GM19240 (cell line): ENCODE measurements around the gene PRDX6.
"Not testable (repeated sequence)": the region's sequence is repeated elsewhere in the genome, so short reads cannot be mapped to it uniquely, and the experiment has no call there.

Source experiments
- DNase-seq: peaks from one replicate; pipeline ENCODE4 v3.0.0; 2011; ENCODE audit warnings: low spot score; ENCODE audit not compliant: insufficient read length

The PRDX6 gene, protein sequence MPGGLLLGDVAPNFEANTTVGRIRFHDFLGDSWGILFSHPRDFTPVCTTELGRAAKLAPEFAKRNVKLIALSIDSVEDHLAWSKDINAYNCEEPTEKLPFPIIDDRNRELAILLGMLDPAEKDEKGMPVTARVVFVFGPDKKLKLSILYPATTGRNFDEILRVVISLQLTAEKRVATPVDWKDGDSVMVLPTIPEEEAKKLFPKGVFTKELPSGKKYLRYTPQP

DNA sequence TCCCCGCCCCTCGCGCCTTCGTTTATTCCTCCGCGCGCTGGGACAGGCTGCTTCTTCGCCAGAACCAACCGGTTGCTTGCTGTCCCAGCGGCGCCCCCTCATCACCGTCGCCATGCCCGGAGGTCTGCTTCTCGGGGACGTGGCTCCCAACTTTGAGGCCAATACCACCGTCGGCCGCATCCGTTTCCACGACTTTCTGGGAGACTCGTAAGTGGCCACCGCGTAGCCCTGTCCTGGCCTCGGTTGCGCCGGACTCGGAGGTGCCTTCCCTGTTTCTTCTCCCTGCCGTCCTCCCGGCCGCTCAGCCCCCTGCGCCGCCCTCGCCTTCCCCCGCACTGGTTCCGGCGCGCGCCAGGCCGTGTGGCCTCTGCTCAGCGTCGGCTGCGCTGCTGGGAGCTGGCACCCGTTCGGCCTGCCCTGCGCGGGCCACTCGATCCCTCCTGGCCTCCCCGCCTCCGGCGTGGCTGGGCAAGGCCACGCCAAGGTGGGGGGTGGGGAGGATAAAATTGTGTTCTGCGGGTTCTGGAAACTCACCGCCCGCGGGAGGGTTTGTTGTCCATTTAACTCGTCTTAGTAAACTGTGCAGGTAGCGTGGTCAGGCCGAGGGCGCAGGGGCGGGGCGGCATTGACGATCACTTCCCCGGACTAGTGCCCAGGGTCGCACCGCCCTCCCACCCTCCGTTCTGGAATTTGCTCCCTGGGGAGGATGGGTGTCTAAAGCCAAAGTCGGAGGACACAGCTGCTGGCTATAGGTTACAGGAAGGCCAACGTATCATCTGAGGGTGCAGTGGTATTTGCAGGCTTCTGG is at the start of gene PRDX6:
PRDX6 (plus strand) TSS at position 50 of the 808 bp plus-strand sequence; CDS start at position 113, 63 bp downstream.
- DNase-seq: no peak

DNA sequence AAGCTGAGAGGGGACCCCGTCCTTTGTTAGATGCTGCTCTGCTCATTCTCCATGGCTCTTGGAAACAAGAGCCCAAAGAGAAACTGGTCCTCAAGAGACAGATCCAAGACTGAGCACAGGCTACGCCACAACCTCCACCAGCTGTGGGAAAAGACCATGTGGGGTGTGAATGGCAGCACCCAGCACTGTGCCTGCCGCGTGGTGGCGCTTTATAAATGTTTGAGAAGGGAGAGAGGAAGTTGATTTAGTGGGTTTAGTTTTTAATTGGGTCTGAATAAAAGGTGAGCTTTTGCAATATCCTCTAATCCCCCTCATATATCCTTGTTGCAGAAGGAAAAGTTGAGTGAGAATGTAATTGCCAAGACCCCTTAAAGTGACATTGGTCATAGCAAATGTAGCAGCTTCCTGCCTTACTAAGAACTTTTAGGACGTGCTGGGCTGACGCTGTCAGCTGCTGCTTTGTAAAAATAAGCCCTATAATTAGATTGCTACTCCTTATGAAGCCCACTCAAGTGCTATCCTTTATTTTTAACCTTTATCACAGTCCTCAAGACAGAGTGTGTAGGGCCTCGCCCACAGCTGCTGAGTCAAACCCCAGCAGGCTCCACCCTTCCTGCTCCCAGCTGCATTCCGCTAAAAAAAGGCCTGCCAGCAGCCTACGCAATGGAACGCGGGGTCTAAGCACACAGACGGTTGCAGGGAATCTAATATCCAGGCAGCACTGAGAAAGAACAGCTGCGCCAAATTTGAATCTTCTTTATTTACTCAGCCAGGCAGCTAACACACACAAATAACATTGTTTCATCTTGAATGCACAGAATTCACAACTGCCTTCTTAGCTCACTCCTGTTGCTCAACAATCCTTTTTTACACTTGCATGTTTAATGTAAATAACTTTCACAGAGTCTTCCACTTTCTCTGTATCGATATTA is 47.4 kb upstream of the PRDX6 start:
- DNase-seq: no peak

DNA sequence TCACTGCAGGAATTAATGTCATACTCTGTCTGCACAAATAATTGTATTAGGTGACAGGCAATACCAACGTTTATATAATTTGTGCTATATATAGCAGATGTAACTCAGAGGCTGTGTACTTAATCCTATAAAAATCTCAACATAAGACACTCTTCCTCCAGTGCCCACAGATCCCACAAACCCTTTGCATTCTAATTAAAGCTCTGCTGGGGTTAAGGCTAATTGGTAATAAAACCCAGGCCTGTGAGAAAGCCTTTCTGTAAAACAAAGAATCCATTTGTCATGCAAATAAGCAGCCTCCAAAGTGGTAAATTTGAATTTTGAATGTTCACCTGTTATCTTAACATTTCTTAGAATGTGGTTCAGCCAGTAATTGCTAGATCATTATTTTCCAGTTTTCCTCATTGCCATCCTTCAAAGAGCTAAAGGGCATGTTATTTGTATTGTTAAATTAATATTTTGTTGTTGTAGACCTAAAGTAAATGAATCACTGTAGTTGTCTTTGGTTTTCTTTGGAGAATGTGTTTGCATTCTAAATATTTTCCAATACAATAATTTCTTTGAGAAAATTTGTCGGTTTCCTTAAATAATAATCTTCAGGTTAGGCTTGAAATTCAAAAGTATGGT is 46.3 kb upstream of the PRDX6 start:
- no peak for DNase-seq

- no peak for DNase-seq
These were observed 45.7 kb upstream of the PRDX6 start for GRCh38 chr1:173431304-173432045.

DNA sequence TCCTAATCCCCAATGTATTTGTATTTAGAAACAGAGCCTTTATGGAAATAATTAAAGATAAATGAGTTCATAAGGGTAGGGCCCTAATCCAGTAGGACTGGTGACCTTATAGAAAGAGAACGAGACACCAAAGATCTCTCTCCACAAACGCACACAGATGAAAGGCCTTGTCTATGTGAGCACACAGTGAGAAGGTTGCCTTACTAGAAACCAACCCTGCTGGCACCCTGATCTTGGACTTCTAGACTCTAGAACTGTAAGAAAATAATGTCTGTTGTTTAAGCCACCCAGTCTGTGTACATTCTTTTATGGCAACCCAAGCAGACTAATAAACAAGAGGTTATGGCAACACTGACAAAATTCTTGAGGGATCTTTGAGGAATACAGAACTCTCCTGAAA is 44.8 kb upstream of the PRDX6 start:
- no peak for DNase-seq

- DNase-seq: no peak
These were observed 43.3 kb upstream of the PRDX6 start for GRCh38 chr1:173433751-173434326.

- no peak for DNase-seq
These were observed 40.2 kb upstream of the PRDX6 start for GRCh38 chr1:173436841-173437428.

DNA sequence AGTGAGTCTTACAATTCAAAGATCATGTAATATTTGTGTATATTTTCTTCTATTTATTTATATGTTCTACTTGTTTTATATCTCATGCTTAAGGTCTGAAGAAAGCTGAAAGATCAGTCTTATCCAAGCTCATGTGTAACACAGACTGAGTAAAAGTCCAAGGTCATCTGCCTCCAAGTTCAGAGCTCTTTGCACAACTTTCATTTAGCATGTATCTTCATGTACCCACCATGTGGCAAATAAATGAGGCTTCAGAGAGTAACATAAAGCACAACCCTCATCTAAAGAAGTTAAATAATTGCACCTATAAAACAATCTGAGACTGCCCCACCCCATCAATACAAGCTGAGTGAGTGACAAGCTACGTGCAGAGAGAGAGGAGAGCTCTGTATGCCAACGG is 38.5 kb upstream of the PRDX6 start:
- DNase-seq: no peak

GRCh38 chr1:173440430-173440829 is 36.7 kb upstream of the PRDX6 start:
- DNase-seq: no peak

DNA sequence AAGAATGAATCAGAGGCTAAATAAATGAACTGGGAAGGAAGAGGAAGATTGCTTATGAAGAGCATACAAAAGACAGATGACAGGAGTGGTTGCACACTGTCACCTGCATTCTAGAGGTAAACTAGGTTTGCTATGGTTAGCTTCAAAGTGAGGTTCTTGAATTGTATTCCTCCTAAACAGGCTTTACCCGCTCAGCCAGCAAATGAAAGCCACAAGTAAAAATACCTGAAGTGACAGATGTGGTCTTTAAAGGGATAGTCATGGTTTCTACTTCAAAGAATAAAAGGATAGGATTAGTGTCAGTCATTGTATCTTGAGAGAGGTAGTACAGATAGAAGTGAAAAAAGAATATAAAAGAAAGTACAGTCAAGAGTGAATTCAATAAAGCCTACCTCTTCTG is 32.4 kb upstream of the PRDX6 start:
- DNase-seq: no peak

DNA sequence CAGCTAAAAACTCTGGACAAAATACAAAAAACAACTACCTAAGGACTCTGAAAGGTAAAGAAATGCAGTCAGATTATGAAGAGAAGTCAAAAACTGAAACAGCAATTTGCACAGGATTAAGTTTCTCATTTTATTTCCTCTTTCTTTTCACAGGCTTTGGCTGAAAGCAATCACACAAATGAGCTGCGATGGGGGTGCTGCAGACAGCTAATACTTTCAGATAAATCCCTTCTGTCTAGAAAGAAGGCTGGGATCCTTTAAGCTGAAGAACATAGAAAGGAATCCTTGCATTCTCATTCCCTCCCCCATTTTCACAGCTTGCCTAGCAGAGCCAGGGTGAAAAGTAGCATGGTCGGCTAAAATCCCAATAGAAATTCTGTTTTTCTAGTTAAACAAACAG is 32.0 kb upstream of the PRDX6 start:
- no peak for DNase-seq

- DNase-seq: no peak
These were observed 31.5 kb upstream of the PRDX6 start for GRCh38 chr1:173445656-173446055.

DNA sequence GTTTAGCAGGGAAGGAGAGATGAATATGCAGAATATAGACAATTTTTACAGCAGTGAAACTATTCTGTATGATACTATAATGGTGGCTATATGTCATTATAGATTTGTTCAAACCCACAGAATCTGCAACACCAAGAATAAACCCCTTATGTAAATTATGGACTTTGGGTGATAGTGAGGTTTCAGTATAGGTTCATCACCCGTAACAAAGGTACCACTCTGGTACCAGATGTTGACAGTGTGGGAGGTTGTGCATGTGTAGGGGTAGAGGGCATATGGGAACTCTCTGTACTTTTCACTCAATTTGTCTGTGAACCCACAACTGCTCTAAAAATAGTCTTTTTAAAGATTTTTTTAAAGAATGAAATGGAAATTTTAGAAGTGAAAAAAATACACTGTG is 29.9 kb upstream of the PRDX6 start:
- DNase-seq: no peak

DNA sequence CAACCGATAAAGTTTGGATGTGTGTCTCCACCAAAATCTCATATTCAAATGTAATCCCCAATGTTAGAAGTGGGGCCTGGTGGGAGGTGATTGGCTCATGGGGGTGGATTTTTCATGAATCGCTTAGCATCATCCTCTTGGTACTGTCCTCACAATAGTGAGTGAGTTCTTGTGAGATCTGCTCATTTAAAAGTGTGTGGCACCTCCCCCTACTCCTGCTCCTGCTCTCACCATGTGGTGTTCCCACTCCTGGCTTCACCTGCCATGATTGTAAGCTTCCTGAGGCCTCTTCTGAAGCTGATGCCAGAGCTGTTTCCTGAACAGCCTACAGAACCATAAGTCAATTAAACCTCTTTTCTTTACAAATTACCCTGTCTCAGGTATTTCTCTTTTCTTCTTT is 28.2 kb upstream of the PRDX6 start:
- no peak for DNase-seq

DNA sequence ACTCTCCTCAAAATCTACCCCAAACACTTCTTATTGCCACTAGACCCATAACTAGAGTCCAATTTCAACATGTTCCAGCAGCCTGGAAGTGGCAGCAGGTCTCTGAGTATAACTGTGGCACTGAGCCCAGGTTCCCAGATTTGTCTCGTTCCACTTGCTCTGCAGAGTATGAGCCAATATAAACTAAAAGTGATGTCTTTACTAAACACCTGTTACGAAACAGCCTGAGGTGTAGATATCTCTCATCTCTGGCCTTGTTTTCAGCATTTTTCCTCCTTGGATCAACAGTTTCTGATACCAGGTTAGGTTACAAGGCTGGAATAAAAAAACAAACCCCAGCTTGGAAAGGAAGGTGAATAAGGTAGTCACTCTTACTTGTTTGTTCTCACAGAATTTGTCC is 25.2 kb upstream of the PRDX6 start:
- DNase-seq: no peak

DNA sequence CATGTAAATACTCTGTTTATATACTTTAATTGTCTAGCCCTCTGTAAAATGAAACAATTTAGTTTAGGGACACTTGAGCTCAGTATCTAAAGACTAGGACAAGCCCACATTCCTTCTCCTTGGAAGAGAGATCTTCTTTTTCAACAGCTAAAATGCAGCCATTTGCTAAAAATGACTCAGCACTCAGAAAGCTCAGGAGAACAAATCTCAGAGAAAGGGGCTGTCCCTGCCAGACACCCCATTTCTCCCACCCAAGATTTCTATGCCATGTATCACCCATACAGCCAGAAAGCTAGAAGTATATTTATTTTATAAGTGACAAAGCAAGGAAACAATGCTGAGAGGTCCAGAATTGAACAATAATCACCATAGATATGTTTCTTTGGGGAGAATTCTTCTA is 23.2 kb upstream of the PRDX6 start:
- no peak for DNase-seq

- no peak for DNase-seq
These were observed 22.1 kb upstream of the PRDX6 start for GRCh38 chr1:173454966-173455524.

GRCh38 chr1:173459885-173460284 is 17.2 kb upstream of the PRDX6 start:
- DNase-seq: no peak

DNA sequence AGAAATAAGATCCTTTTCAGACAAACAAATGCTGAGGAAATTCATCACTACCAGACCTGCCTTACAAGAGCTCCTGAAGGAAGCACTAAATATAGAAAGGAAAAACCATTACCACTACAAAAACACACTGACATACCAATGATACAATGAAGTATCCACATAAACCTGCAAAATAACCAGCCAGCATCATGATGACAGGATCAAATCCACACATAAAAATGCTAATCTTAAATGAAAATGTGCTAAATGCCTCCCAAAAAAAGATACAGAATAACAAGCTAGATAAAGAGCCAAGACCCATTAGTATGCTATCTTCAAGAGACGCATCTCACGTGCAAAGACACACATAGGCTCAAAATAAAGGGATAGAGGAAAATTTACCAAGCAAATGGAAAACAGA is 14.5 kb upstream of the PRDX6 start:
- DNase-seq: not testable (repeated sequence)

DNA sequence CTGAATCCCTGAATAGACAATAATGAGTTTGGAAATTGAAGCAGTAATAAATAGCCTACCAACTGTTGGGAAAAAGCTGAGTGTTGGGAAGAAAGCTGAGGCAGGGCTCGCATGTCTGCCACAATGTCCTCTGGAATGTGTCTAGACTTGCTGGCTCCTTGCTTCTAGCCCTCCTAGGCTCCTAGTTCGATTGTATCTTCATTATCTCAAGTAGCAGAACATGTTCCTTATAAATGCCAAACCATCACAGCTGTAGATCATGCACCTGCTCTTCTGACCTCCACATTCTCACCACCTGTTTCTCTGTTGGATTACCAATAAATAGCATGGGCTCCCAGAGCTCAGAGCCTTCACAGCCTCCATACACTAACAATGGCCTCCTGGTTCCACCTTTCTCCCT is 12.9 kb upstream of the PRDX6 start:
- not testable (repeated sequence) for DNase-seq
